ENCODE data around the gene MNAT1.
"Not testable (repeated sequence)": the region's sequence is repeated elsewhere in the genome, so short reads cannot be mapped to it uniquely, and the experiment has no call there.

Gene MNAT1

GRCh38 chr14:60734465-60735242, at the start of gene MNAT1:
MNAT1 (plus strand) TSS chr14:60734761; CDS start chr14:60734863, 102 bp downstream.
- DNase-seq (ENCODE audit: low read depth in 2 of 2, low spot score in 1 of 2) = peak; percentile 46 to 59

- no peak for DNase-seq (ENCODE audit: low read depth in 2 of 2, low spot score in 1 of 2)
Measured at GRCh38 chr14:60686865-60687264, 47.7 kb upstream of the MNAT1 start.

- DNase-seq (ENCODE audit: low read depth in 2 of 2, low spot score in 1 of 2) = no peak
Measured at GRCh38 chr14:60691383-60692113, 43.0 kb upstream of the MNAT1 start.

- no peak for DNase-seq (ENCODE audit: low read depth in 2 of 2, low spot score in 1 of 2)
Measured at GRCh38 chr14:60695327-60695726, 39.2 kb upstream of the MNAT1 start.

GRCh38 chr14:60700598-60700997, 34.0 kb upstream of the MNAT1 start:
- no peak for DNase-seq (ENCODE audit: low read depth in 2 of 2, low spot score in 1 of 2)

GRCh38 chr14:60705100-60705499, 29.5 kb upstream of the MNAT1 start:
- DNase-seq (ENCODE audit: low read depth in 2 of 2, low spot score in 1 of 2) = no peak

- DNase-seq (ENCODE audit: low read depth in 2 of 2, low spot score in 1 of 2) = no peak
Measured at GRCh38 chr14:60707858-60708257, 26.7 kb upstream of the MNAT1 start.

GRCh38 chr14:60710494-60710893, 24.1 kb upstream of the MNAT1 start:
- DNase-seq (ENCODE audit: low read depth in 2 of 2, low spot score in 1 of 2) = no peak

- DNase-seq (ENCODE audit: low read depth in 2 of 2, low spot score in 1 of 2) = no peak
Measured at GRCh38 chr14:60713513-60713912, 21.0 kb upstream of the MNAT1 start.

GRCh38 chr14:60720391-60720790, 14.2 kb upstream of the MNAT1 start:
- DNase-seq (ENCODE audit: low read depth in 2 of 2, low spot score in 1 of 2) = no peak

GRCh38 chr14:60720962-60721325, 13.6 kb upstream of the MNAT1 start:
- DNase-seq (ENCODE audit: low read depth in 2 of 2, low spot score in 1 of 2) = no peak

- peak in 1 of 2 donors; percentile 39 for DNase-seq (ENCODE audit: low read depth in 2 of 2, low spot score in 1 of 2)
Measured at GRCh38 chr14:60721326-60722106, 13.0 kb upstream of the MNAT1 start.

GRCh38 chr14:60722107-60722356, 12.5 kb upstream of the MNAT1 start:
- no peak for DNase-seq (ENCODE audit: low read depth in 2 of 2, low spot score in 1 of 2)

GRCh38 chr14:60722357-60723115, 12.0 kb upstream of the MNAT1 start:
- DNase-seq (ENCODE audit: low read depth in 2 of 2, low spot score in 1 of 2) = no peak

GRCh38 chr14:60723116-60723906, 11.2 kb upstream of the MNAT1 start:
- DNase-seq (ENCODE audit: low read depth in 2 of 2, low spot score in 1 of 2) = no peak

GRCh38 chr14:60723907-60724618, 10.5 kb upstream of the MNAT1 start, which contains the start of gene SIX4:
SIX4 (minus strand) TSS chr14:60724351; CDS start chr14:60724074, 277 bp downstream.
- no peak for DNase-seq (ENCODE audit: low read depth in 2 of 2, low spot score in 1 of 2)

- DNase-seq (ENCODE audit: low read depth in 2 of 2, low spot score in 1 of 2) = not testable (repeated sequence)
Measured at GRCh38 chr14:60731291-60731690, 3.3 kb upstream of the MNAT1 start.

GRCh38 chr14:60732840-60733483, 1.6 kb upstream of the MNAT1 start:
- DNase-seq (ENCODE audit: low read depth in 2 of 2, low spot score in 1 of 2) = no peak

GRCh38 chr14:60735416-60735815, 855 bp downstream of the MNAT1 start:
- no peak for DNase-seq (ENCODE audit: low read depth in 2 of 2, low spot score in 1 of 2)

Data from stimulated activated CD8-positive, alpha-beta memory T cell treated with anti-CD3 and anti-CD28 coated beads, Interleukin-4, amount 100 ng/mL, for 1 hour (primary cell).